Pancreas (tissue), 10 donors: ENCODE measurements around the gene ARF4. TPM values are rescaled to one million over a fixed set of nuclear protein-coding genes. Genes with fewer than 3 reads are reported as not detected.
A peak's percentile ranks its signal among the peaks of the same experiment; 100 is the strongest.

ENCODE experiments used
- ATAC-seq, 4 donors: fragments of 200-7000 bp; cut with Tn5 transposase; one replicate each; pipeline versions ENCODE4 v1.8.0 to v1.9.1; 2020; ENCODE audit warnings: mild to moderate bottlenecking in 4 of 4, moderate library complexity in 4 of 4
- DNase-seq, 6 donors: peaks; one replicate each; pipeline ENCODE4 v3.0.0-alpha.2; 2020
- FAIRE-seq: peaks from 2 replicates; lab custom pipeline; 2012; peaks lifted over from hg19 to GRCh38; lab: Jason Lieb, UNC
- H3K27ac ChIP-seq, 4 donors: fragments of 200-600 bp; sonication (generic); 1 replicate in 3 of 4; 2 replicates in 1 of 4; pipeline versions ENCODE4 v1.5.0 to v1.8.0; 2020
- H3K27me3 ChIP-seq, 4 donors: fragments of 200-600 bp; one replicate each; pipeline ENCODE4 v1.8.0; 2021
- H3K36me3 ChIP-seq, 3 donors: fragments of 200-600 bp; sonication (generic) in 1 of 3; one replicate each; pipeline versions ENCODE4 v1.5.0 to v1.8.0; 2020 to 2021
- H3K4me1 ChIP-seq, 3 donors: fragments of 200-600 bp; one replicate each; pipeline ENCODE4 v1.8.0; 2021
- H3K4me3 ChIP-seq, 4 donors: fragments of 200-600 bp; sonication (generic) in 2 of 4; one replicate each; pipeline versions ENCODE4 v1.5.0 to v1.8.0; 2020 to 2021
- H3K9me3 ChIP-seq, 4 donors: fragments of 200-600 bp; one replicate each; pipeline ENCODE4 v1.8.0; 2021
- CTCF ChIP-seq, 4 donors: fragments of 200-600 bp; sonication (generic) in 3 of 4; IDR thresholded peaks; one replicate each; pipeline versions ENCODE4 v1.5.0 to v1.8.0; 2021; ENCODE audit warnings: antibody characterized with exemption in 4 of 4
- WGBS, 2 donors: extraction: QIAGEN DNeasy Blood & Tissue Kit; methylation state at CpG; one replicate each; pipeline ENCODE4 v1.1.7; 2013; 5-methylcytosine and 5-hydroxymethylcytosine counted together
- intact Hi-C, 3 donors: fragments of 100-400 bp; cut with DNase I; formaldehyde crosslinking; loops; one replicate each; pipeline versions ENCODE4 v1.11.1 to v1.14.2; 2022
- polyA plus RNA-seq, 2 donors: library from polyadenylated mRNA; stranded (reverse); fragments of 200-250 nt; gene quantifications; one replicate each; pipeline ENCODE4 v1.2.3, GENCODE V29; 2013
- total RNA-seq, 6 donors: library from RNA; stranded (reverse); fragmentation: NEBNext Ultra II Directional in 4 of 6; extraction: Animal tissue kit (Norgen Biotek cat#: 25700) in 4 of 6; gene quantifications; one replicate each; pipeline versions ENCODE4 v1.2.1 to v1.2.4, GENCODE V29; 2021 to 2023
- donor health status: healthy with polysubstance abuse.
- donor health status: DM: no; HTN: no; CAD: no; lungs with moderate emphysema.
- donor health status: DM: no; HTN: no; CAD: no.
- donor health status: control.
- donor health status: control.
- donor health status: Bipolar disorder and iron deficiency.
- donor health status: DM: yes; HTN: yes; CAD: no.
- donor health status: DM: no; HTN: no; CAD: no.
- donor health status: DM: no; HTN: no; CAD: no.
- donor health status: DM: yes; HTN: yes; CAD: no.

Gene ARF4
- total and polyA plus RNA-seq, 8 donors = 46.1 to 99.9 (median 67.5) TPM

- ATAC-seq = peak; percentile 4 to 13 (median 8)
- FAIRE-seq = no peak
- Histone ChIP-seq H3K4me1 (peaks cover 12 to 22% (median 20%) of the 10 kb centered on the region in 3 donors), H3K27ac (peak overlapping the region in 3 of 4 donors; percentile 95 to 96 (median 95)), H3K4me3 (peak overlapping the region; percentile 51 to 94 (median 76)), H3K27me3 (no peaks in the 10 kb centered on the region), H3K36me3 (no peaks in the 10 kb centered on the region), H3K9me3 (no peaks in the 10 kb centered on the region)
- 1% methylated on average over 29 of the region's 29 CpGs for WGBS, 2 donors
- peak in 2 of 6 donors; percentile 37 to 46 for DNase-seq
- TF ChIP-seq CTCF (IDR thresholded peaks at IDR 0.05) = no peak
- intact Hi-C loops = no loop called here
Observed at GRCh38 chr3:57557085-57557537, 40.0 kb downstream of the ARF4 start.

GRCh38 chr3:57556459-57557084 lies 40.6 kb downstream of the ARF4 start:
- peak in 5 of 6 donors; percentile 27 to 80 (median 39) for DNase-seq
- 0% methylated on average over 54 of the region's 54 CpGs for WGBS, 2 donors
- peak overlapping the region; percentile 51 to 94 (median 76) for H3K4me3 ChIP-seq
- intact Hi-C loops = no loop called here
- H3K27ac ChIP-seq = peak overlapping the region; percentile 94 to 96 (median 95)
- no peak for FAIRE-seq
- TF ChIP-seq CTCF (IDR thresholded peaks at IDR 0.05) = no peak
- ATAC-seq = peak; percentile 39 to 66 (median 56)
- peaks cover 8 to 22% (median 20%) of the 10 kb centered on the region in 3 donors for H3K4me1 ChIP-seq
- H3K36me3 ChIP-seq = no peaks in the 10 kb centered on the region
- no peaks in the 10 kb centered on the region for H3K9me3 ChIP-seq
- no peaks in the 10 kb centered on the region for H3K27me3 ChIP-seq

GRCh38 chr3:57555738-57556458 lies 41.2 kb downstream of the ARF4 start, which contains the start of gene PDE12:
PDE12 (plus strand) TSS chr3:57556274; CDS start chr3:57556380, 106 bp downstream.
- 0% methylated on average over 54 of the region's 54 CpGs for WGBS, 2 donors
- peaks cover 8 to 22% (median 20%) of the 10 kb centered on the region in 3 donors for H3K4me1 ChIP-seq
- peak; percentile 93 to 96 (median 94) for ATAC-seq
- no peaks in the 10 kb centered on the region for H3K27me3 ChIP-seq
- TF ChIP-seq CTCF (IDR thresholded peaks at IDR 0.05) = no peak
- H3K4me3 ChIP-seq = peak within 1 kb of the TSS; percentile 51 to 94 (median 76)
- peak; percentile 23 for FAIRE-seq
- H3K9me3 ChIP-seq = no peaks in the 10 kb centered on the region
- DNase-seq = peak; percentile 84 to 93 (median 88)
- no peaks in the 10 kb centered on the region for H3K36me3 ChIP-seq
- peak within 1 kb of the TSS; percentile 94 to 96 (median 95) for H3K27ac ChIP-seq
- intact Hi-C loops = no loop called here

GRCh38 chr3:57555306-57555705 lies 41.8 kb downstream of the ARF4 start:
- DNase-seq = no peak
- intact Hi-C loops = no loop called here
- FAIRE-seq = no peak
- no peak for TF ChIP-seq CTCF (IDR thresholded peaks at IDR 0.05)
- WGBS, 2 donors = 4 to 13% methylated on average over 8 of the region's 8 CpGs
- no peaks in the 10 kb centered on the region for H3K36me3 ChIP-seq
- peak in 3 of 4 donors; percentile 5 to 9 (median 6) for ATAC-seq
- H3K27ac ChIP-seq = peak overlapping the region; percentile 94 to 96 (median 95)
- H3K4me3 ChIP-seq = peak overlapping the region; percentile 51 to 94 (median 76)
- H3K4me1 ChIP-seq = peaks cover 8 to 22% (median 20%) of the 10 kb centered on the region in 3 donors
- no peaks in the 10 kb centered on the region for H3K9me3 ChIP-seq
- no peaks in the 10 kb centered on the region for H3K27me3 ChIP-seq
